Fibroblast of skin of left biceps (primary cell): ENCODE results near the gene PIP5KL1.
A peak's percentile ranks its signal among the peaks of the same experiment; 100 is the strongest.

ENCODE experiments used
- DNase-seq, 2 experiments: peaks; one replicate each; pipeline ENCODE4 v3.0.0-alpha.2; 2013; ENCODE audit warnings: low read depth in 2 of 2

Gene PIP5KL1

DNA sequence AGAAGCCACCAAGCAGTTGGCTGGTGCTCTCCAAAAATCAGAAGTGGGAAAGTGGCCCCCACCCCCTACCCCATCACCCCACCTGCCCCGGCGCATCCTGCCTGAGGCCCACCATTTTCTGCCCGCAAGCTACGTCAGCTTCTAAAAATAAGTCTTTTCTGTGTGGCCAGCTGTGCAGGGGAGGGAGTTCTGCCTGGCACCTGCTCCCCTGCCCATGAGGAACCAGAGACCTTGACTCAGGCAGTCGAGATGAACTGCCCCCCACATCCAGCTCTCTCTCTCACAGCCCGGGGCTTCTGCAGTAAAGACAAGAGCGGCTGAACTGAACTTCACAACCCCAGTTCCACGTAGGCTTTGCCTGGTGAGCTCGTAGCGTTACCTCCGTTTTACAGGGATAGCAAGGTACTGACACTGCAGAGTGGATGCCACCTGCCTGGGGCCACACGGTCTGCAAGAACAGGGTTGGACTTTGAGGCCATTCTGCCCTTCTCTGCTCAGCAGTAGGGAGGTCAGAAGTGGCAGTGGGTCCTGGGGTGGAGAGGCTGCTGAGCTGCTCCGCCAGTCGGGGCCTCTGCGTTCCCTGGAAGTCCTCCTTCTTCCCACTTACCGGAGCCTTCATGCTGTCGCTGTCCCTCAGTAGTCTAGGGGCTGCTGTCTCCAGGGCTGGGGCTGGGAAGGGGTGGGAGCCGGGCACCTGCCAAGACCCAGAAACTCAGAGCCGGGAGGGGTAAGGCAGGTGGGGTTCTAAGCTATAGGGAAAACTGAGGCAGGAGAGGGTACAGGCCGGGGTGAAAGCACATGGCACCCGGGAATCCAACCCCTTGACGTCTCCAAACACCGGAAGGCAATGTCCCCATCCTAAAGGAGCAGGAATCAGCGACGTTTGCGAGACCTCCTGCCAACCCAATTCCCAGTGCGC lies 14.5 kb downstream of the PIP5KL1 start:
- DNase-seq: no peak

DNA sequence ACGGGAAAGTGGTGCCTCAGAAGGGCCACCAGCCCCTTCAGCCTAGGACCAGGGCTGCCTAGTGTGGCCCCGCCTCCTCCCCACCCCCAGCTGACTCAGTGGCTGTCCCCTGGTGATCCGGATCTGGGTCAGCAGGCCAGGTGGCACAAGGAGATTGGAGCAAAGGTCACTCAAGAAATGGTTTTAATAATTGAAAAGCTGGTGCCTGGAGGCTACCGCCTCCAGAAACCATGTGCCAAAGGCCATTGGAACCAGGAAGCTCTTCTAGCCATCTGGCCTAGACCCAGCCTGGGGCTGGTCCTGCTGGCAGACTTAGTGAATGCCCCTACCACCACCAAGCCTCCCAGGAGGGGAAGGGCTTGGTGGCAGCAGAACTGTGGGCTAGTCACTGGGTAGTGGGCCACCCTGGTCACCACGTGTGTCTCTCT lies 15.2 kb downstream of the PIP5KL1 start:
- no peak for DNase-seq

DNA sequence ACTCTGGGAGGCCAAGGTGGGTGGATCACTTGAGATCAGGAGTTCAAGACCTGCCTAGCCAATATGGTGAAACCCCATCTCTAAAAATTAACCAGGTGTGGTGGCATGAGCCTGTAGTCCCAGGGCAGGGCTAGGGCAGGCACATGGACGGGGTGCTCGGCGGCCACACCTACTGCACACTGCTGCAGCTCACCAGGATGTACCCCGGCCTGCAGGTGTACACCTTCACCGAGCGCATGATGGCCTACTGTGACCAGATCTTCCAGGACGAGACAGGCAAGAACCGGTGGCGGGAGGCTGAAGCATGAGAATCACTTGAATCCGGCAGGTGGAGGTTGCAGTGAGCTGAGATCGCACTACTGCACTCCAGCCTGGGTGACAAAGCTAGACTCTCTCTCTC lies 16.9 kb downstream of the PIP5KL1 start:
- DNase-seq: no peak

DNA sequence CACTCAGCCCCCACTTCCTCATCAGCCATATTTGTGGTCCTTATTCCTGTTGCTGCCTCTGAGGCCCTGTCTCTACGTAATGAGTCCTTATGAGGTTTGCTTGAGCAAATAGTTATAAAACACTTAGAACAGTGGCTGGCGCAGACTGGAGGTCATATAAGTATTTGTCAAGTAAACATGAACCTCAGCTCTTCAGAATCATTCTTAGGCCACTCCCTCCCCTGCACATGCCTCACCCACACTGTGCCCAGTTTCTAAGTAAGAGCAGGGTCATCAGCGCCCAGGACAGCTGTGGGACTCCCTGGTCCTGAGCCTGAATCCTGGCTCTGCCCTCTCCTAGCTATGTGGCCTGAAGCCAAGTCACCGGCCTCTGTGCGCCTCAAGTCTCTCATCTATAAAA lies 17.7 kb downstream of the PIP5KL1 start:
- DNase-seq: no peak

DNA sequence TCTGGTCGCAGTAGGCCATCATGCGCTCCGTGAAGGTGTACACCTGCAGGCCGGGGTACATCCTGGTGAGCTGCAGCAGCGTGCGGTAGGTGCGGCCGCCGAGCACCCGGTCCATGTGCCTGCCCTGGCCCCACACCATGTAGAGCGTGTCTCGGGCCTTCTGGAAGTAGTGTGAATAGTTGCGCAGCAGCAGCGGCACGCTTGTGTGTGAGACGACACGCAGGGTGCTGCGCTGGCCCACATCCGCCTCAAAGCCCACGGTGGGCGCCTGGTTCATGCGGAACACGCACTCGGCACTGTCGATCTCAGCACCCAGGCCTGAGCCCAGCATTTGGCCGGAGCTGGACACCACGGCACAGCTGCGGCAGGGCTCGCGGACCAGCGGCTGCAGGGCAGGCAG lies 18.3 kb downstream of the PIP5KL1 start:
- DNase-seq: no peak

DNA sequence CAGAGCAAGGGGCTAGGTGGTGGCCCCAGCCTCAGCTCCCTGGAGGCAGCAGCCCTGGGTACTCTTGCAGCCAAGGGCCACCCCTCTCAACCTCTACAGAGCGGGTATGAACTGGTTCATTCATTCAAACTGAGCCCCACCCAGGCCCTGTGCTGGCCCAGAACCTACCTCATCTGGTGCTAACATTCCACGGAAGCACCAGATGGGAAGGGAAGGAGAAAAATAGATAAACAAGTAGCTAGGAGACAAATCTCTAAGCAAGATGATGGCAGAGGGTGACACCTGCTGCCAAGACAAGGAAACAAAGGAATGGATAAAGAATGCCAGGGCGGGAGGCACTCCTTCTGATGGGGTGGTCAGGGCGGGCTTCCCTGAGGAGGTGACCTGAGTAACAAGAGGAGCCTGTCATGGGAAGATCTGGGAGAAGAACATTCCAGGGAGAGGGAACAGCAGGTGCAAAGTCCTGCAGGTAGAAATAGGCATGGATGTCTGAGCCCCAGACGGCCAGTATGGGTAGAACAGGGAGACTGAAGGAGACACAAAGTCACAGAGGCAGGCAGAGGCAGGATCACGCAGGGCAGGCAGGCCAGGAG lies 19.9 kb downstream of the PIP5KL1 start:
- DNase-seq: no peak

DNA sequence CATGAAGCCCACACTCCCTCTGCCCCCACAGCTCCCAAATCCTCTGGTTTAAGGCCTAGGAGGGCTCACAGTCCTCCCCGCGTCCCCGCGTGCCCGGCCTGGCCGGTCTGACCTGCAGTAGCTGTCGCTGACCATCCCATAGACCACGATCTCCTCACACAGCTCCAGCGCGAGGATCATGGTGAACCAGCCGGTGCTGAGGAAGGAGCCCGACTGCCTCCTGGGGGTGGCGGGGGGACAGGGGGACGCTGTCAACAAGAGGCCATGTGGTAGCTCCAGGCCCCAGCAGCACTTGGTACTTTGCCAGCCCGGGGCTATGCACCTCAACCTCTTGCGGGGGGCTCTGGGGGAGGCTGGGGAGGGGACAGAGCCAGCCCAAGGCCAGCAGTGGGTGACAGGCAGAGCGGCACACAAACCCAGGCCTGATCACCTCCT lies 20.7 kb downstream of the PIP5KL1 start:
- DNase-seq: no peak

DNA sequence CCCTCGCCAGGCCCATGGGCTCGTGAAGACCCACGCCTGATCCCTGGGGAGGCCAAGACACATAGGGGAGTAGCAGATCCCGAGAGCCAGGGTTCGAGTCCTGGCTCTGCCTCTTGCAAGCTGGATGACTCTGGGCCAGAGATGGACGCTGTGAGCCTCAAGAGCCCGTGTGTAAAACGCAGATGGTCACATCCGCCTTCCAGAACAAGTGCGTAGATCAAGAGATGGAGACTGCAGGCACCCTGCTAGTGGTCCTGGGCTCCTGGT lies 22.0 kb downstream of the PIP5KL1 start:
- no peak for DNase-seq

DNA sequence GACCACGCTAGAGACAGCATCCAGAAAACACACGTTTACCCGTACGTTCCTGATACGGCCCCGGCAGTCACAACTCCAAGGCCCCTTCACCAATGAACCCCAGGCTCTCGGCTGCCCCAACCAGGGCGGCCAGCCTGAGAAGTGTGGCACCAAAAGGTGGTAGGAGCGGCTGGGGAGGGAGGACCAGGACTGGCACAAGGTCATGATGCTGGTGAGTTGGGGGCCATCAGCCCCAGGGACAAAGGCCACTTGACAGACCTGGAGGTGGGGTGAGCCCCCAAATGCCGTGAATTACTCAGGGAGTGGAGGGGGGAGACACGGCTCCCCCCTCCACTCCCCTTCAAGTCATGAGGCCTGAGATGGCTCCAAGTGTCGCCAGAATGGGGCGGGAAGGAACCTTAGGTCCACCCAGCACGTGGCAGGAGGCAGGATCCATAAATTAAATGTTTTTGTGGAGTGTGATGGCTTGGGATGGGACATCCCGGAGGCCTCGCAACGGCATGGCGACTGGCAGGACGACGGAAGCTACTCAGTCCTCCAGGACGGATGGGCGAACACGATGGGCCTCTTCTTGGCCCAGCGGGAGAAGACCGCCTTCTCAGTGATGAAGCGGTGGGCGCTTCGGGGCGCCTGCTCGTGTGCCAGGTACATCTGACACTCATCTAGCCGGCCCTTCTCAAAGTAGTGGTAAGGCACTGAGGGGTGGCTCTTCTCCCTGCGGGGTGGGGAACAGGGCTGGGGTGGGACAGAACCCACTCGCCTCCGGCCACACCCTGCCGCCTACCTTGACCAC lies 22.5 kb downstream of the PIP5KL1 start:
- DNase-seq: no peak

DNA sequence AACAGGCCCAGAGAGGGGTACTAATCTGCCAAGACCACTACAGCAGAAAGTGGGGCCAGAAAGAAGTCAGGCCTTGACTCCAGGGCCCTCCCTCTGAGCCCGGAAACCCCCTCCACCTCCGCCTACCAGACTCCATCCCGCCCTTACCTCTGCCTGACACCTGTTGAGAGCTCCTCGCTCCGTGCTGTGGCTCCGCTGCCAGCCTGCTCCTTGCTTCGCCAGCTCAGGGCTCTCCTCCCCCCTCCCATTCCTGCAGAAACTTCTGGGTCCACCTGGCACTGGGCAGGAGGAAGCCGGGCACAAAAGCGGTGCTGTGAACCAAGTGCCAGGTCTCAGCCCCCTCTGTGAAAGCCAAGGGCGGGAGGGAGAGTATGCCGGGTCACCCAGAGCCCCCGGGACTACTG lies 24.8 kb downstream of the PIP5KL1 start:
- no peak for DNase-seq

DNA sequence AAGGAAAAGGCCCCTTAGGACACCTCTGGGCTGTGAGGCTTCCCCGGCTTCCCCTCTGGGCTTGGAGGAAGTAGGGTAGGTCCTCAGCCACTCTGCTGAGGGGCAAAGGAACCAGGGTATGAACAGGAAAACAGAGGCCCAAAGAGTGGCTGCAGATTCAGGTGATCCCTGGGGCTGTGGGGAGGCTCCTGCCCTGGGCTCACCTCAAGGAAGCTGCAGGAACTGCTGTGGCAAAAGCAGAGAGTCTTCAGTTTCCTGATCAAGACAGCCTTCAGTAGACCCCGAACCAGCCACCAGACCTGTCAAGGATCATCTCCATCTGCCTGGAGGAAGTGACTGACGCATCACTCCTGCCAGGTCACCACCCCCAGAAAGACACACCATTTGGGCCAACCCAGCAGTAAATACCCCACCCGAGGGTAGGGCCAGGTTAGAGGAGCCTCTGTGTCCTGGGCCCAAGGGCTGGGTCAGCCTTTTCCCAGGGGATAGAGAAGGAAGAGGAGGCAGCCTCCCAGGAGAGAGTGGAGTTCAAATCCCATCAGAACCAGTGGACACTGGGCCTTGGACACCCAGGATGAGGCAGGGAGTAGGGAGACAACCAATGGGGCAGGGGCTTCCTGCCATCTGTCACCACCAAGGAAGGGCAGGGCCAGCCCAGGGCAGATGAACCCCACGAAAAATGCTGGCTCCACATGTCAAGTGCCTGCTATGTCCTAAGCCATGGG lies 25.4 kb downstream of the PIP5KL1 start:
- no peak for DNase-seq

DNA sequence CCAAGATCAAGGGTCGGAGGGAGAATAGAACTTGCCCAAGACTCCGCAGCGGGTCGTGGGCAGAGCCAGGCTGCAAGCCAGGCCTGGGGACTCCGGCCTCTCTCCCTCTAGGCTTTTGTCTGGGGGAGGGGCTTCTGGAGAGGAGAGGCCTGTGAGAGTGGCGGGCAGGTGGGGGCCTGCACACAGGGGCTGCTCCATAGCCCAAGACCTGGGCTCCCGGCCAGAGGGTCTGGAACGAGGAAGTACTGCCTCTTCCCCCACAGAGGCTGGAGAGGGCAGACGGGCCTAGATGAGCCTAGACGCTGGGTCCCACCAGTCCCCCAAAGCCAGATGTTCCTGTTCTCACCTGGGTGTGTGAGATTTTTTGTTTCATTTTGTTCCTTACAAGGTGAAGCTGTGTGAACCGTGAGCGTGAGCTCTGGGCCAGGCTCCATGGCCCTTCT lies 26.0 kb downstream of the PIP5KL1 start:
- DNase-seq: no peak

DNA sequence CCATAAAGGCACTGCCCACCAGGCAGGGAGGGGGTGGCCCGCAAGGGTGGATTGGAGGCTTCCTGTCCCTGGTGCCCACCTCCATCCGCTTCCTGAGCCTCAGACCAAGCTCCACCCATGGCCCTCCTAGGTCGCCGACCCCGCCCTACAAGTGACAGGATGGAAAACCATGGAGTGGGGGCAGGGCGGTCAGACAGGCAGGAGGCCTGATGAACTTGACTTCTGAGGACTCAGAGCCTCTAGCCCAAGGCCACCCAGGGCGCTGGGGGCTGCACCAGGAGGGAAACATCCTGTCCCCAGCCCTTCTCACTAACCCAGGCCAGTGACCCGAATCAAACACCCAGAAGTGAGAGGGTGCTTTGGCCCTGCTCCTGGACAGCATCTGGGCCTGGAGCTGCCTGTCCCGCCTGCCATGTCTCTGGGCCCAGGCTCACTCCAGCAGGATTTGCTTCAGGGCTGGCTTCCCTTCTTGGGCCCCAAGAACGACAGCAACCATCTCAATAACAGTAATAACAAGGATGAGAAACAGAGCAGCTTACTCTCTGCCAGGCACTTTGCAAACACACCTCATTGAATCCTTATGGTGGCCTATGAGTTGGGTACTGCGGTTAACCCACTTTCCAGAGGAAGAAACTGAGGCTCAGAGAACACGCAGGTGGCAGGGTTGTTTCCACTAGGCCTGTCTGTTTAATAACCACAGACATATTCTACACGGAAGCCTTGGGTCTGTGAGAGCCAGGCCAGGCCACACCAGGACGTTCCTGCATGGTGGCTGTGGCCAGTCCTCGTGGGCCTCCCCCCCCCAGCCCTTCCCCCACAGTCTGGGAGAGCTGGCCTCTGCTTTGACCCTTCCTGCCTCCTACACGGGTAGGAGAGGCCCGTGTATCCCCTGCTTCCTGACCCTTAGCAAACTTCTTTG lies 26.8 kb downstream of the PIP5KL1 start:
- DNase-seq: no peak

DNA sequence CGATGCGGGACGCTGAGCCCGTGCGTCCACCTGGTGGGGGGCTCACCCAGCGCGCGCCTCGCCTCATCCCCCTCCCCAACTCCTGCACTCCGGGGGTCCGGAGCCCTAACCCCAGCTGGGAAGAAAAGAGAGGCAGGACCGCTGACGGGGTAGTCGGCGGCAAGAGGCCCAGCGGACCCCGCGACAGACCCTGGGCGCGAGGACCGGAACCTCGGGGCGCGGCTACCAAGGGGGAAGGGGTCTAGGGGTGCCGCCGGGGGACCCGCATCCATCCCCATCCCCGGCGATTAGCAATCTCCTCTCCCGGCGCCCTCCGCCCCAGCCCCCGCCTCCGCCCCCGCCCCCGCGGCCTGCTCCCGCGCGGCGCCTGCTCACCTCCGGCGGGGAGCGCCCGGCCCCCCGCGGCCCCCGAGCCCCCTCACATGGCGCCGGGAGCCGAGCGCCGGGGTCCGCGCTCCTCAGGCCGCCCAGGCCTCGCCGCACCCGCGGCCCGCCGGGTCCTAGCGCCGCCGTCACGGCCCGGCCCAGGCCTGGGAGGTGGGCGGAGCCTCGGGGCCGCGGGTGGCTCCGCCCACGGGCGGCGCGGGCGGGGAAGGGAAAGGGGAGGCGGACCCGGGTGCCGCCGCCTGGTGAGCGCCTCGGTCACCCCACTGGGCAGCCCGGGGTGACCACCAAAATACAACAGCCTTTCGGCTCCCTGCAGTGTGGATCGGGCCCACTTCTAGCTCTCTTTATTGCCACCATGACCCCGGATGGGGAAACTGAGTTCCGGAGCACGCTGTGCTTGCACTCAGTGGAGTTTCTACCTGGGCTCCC lies 31.2 kb downstream of the PIP5KL1 start, which contains the start of gene ST6GALNAC6:
TSS of gene ST6GALNAC6 (minus strand) at position 476 of the 816 bp plus-strand sequence. CDS start 1,622 bp downstream, outside the sequence.
- DNase-seq: peak in 1 of 2 experiments; percentile 51

DNA sequence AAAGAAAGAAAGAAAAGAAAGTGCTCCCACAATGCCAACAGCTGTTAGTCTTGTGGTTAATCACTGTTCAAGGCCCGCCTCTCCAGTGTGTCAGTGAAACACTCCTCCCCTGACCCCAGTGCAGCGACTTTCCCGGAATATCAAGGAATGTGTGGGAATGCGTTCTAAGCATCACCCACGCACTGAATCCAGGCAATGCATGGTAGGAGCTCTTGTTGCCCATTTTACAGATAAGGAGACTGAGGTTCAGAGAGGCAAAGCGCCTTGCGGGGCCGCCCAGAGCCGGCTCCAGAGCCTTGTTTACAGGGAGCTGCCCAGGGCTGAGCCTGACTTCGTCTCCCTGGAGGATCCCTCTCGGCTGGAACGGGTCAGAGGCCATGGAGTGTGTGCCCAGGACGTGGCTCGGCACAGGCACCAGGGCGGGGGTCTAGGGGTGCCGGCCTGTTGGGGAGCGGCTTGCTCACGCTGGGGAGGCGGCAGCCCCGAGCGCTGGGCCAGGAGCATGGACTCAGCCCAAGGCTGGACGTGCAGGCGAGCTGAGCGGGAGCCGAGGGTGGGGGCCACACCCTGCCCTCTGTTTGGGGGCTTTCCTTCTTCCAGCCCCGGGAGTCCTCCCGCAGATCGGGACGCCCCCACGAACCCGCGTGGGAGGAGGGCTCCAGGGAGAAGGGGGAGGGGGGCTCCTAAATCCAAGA lies 32.0 kb downstream of the PIP5KL1 start:
- peak; percentile 74 to 79 for DNase-seq

DNA sequence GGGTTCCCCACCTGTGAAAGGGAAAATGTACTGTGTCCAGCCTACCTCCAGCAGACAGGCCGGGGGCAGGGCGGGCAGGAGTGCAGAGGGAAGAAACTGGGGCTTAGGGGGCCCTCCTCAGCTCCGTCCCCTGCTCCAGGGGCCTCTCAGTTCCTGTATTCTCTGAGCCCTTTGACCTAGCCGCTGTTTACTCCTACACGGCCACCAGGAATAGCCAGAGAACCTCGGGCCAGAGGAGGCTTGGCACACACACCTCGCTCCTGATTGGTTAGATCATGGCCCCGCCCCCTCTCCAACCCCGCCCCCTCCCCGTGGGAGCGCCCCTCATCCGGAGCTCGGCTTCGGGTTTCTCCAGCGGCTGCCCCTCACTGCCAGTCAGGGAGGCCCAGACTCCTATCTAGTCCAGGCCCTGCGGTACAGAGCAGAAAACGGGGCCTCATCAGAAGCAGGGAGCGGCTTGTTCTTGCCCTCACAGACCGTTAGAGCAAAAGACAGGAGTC lies 33.3 kb downstream of the PIP5KL1 start:
- peak in 1 of 2 experiments; percentile 44 for DNase-seq

DNA sequence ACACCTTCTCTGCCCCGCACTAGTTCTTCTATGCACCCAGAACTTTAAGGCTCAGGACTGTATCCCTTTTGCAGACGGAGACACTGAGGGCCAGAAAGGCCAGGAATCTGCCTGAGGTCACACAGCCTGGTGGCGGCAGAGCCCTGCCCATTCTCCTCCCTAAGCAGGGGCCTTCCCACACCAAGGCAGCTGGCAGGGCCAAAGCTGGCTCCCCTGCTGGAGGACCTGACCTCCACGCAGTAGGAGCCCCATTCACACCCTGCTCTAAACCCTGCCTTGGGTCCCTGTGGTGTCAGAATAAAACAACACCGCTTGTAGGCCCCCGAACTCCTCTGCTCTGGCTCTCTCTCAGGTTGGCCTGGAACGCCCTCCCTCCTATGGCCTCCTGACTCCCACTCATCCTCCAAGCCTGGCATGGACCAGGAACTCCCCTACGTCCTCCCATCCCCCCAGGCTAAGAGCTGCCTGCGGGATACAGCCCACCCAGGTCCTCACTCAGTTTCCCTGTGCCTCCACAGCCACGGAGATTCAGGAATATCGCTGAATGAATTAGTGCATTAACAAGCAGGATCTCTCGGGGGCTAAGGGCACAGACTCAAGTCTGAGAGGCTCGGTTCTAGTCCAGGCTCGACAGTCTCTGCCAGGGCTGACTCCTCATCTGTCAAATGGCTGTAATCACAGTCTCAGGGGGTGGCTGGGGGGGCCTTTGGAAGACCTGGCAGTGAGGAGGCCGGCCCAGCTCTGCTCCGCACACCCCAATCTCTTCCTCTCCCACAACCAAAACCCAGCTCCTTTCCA lies 34.0 kb downstream of the PIP5KL1 start:
- DNase-seq: no peak

DNA sequence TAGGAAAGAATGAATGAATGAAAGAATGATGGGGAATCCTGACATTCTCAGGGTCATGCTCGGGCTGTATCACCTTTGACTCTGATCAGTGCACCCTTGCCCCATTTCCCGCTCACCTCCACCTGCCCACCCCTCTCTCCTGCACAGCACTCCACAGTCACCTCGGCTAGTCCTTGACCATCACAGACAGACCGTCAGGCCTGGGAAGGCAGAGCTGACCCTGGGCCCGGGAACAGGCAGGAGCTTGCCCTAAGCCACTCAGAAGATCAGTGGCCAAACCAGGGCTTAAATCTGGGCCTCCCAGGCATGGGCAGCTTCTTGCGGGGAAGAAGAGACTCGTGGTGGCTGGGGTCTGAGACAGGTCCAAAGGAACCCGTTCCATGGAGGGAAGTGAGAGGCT lies 34.8 kb downstream of the PIP5KL1 start:
- no peak for DNase-seq
